B cell (primary cell): ENCODE measurements around the gene CCDC200. TPM values are rescaled to one million over a fixed set of nuclear protein-coding genes. Genes with fewer than 3 reads are reported as not detected.
"Not testable (repeated sequence)": the region's sequence is repeated elsewhere in the genome, so short reads cannot be mapped to it uniquely, and the experiment has no call there.

Experiments used
- ATAC-seq: fragments of 200-7000 bp; cut with Tn5 transposase; one replicate; pipeline ENCODE4 v1.10.0; 2021; ENCODE audit warnings: low read depth, mild to moderate bottlenecking, moderate number of reproducible peaks, moderate library complexity
- CTCF ChIA-PET: fragments of 350-600 bp; sonication (Branson Sonifier 250); formaldehyde crosslinking; loops from one replicate; lab custom pipeline; 2021; ENCODE audit warnings: antibody characterized with exemption, inconsistent platforms; lab: Charles Lee
- POLR2A ChIA-PET: fragments of 350-600 bp; sonication (Branson Sonifier 250); formaldehyde crosslinking; loops from one replicate; lab custom pipeline; 2021; ENCODE audit warnings: antibody characterized with exemption; lab: Charles Lee
- DNase-seq: peaks from one replicate; pipeline ENCODE4 v3.0.0; 2013
- H2AFZ ChIP-seq: 2 replicates; pipeline ENCODE4 v1.6.1; 2012; ENCODE audit warnings: mild to moderate bottlenecking, low read depth, low read length; ENCODE audit not compliant: insufficient read depth, poor library complexity, severe bottlenecking
- H3K27ac ChIP-seq, 2 donors: 1 replicate in 1 of 2; 2 replicates in 1 of 2; pipeline ENCODE4 v1.5.1; 2012 to 2013; ENCODE audit warnings: low read length in 2 of 2, mild to moderate bottlenecking in 2 of 2, moderate library complexity in 1 of 2
- H3K27me3 ChIP-seq, 4 experiments: fragments of 200-600 bp in 1 of 4; sonication (generic) in 1 of 4; replicated peaks in 1 of 4; 1 replicate in 2 of 4; 2 replicates in 2 of 4; pipeline versions ENCODE4 v1.6.1 to v1.7.0; 2013 to 2016; ENCODE audit warnings: low read length in 3 of 4, mild to moderate bottlenecking in 2 of 4, mixed read lengths in 1 of 4, moderate library complexity in 1 of 4; ENCODE audit not compliant: insufficient read depth in 4 of 4, control insufficient read depth in 3 of 4; ENCODE audit errors: control extremely low read depth in 1 of 4
- H3K36me3 ChIP-seq, 2 experiments: replicated peaks in 1 of 2; 1 replicate in 1 of 2; 2 replicates in 1 of 2; pipeline versions ENCODE4 v1.6.1 to v1.7.1; 2013; ENCODE audit warnings: low read length in 1 of 2; ENCODE audit not compliant: insufficient read depth in 2 of 2, control insufficient read depth in 1 of 2; ENCODE audit errors: control extremely low read depth in 1 of 2, extremely low read depth in 1 of 2
- H3K4me1 ChIP-seq, 2 donors: fragments of 200-600 bp in 1 of 2; sonication (generic) in 1 of 2; 1 replicate in 1 of 2; 2 replicates in 1 of 2; pipeline versions ENCODE4 v1.5.1 to v1.6.1; 2013 to 2017; ENCODE audit warnings: low read length in 2 of 2; ENCODE audit not compliant: control insufficient read depth in 2 of 2, insufficient read depth in 2 of 2
- H3K4me2 ChIP-seq: replicated peaks from 2 replicates; pipeline ENCODE3; 2012; ENCODE audit warnings: mild to moderate bottlenecking, low read depth, low read length; ENCODE audit not compliant: poor library complexity, severe bottlenecking
- H3K4me3 ChIP-seq, 5 experiments: fragments of 200-600 bp in 1 of 5; sonication (generic) in 1 of 5; 1 replicate in 3 of 5; 2 replicates in 2 of 5; pipeline versions ENCODE4 v1.5.1 to v1.7.0; 2011 to 2016; ENCODE audit warnings: low read length in 4 of 5, mild to moderate bottlenecking in 4 of 5, low read depth in 2 of 5, control low read depth in 1 of 5, moderate library complexity in 1 of 5; ENCODE audit not compliant: insufficient read depth in 1 of 5; ENCODE audit errors: control extremely low read depth in 1 of 5, extremely low read depth in 1 of 5
- H3K79me2 ChIP-seq: fragments of 200-600 bp; sonication (generic); one replicate; pipeline ENCODE4 v1.6.0; 2016; ENCODE audit warnings: low read length; ENCODE audit not compliant: control insufficient read depth, insufficient read depth
- H3K9ac ChIP-seq: fragments of 200-600 bp; sonication (generic); 2 replicates; pipeline ENCODE4 v1.6.1; 2017; ENCODE audit warnings: mild to moderate bottlenecking, low read length, moderate library complexity
- H3K9me3 ChIP-seq, 3 donors: one replicate each; pipeline versions ENCODE4 v1.6.1 to v1.7.1; 2013; ENCODE audit warnings: low read length in 2 of 3; ENCODE audit not compliant: control insufficient read depth in 2 of 3, insufficient read depth in 1 of 3; ENCODE audit errors: control extremely low read depth in 1 of 3
- H4K20me1 ChIP-seq: 2 replicates; pipeline ENCODE4 v1.6.0; 2012; ENCODE audit warnings: mild to moderate bottlenecking, low read length; ENCODE audit not compliant: insufficient read depth, control insufficient read depth, poor library complexity, severe bottlenecking
- H3K27ac Mint-ChIP-seq: one replicate; pipeline ENCODE4 v1.8.0; 2021; ENCODE audit warnings: mixed read lengths
- H3K27me3 Mint-ChIP-seq: one replicate; pipeline ENCODE4 v1.8.0; 2021; ENCODE audit warnings: mixed read lengths
- H3K4me1 Mint-ChIP-seq: one replicate; pipeline ENCODE4 v1.8.0; 2021; ENCODE audit warnings: mixed read lengths
- H3K4me3 Mint-ChIP-seq: one replicate; pipeline ENCODE4 v1.8.0; 2021; ENCODE audit warnings: mixed read lengths
- H3K9me3 Mint-ChIP-seq: one replicate; pipeline ENCODE4 v1.8.0; 2022; ENCODE audit warnings: mixed read lengths; ENCODE audit not compliant: insufficient read depth
- CTCF ChIP-seq: fragments of 200-600 bp; IDR thresholded peaks from one replicate; pipeline ENCODE4 v1.8.0; 2022; ENCODE audit warnings: antibody characterized with exemption, mild to moderate bottlenecking
- EZH2 ChIP-seq: IDR thresholded peaks from 2 replicates; pipeline ENCODE4 v1.6.1; 2012; ENCODE audit warnings: borderline replicate concordance, low read depth, mild to moderate bottlenecking, moderate library complexity, low read length; ENCODE audit not compliant: insufficient read depth, poor library complexity, severe bottlenecking
- WGBS: methylation state at CpG from one replicate; pipeline ENCODE4 v1.1.5; 2013; ENCODE audit warnings: missing lambda C conversion rate; ENCODE audit not compliant: insufficient coverage; 5-methylcytosine and 5-hydroxymethylcytosine counted together
- intact Hi-C: fragments of 100-400 bp; cut with micrococcal nuclease; formaldehyde crosslinking; loops from one replicate; pipeline ENCODE4 v1.10.0; 2022
- polyA plus RNA-seq: library from polyadenylated mRNA; depleted of rRNA; stranded (reverse); fragments of >200 nt; gene quantifications from 2 replicates; pipeline ENCODE4 v1.2.3, GENCODE V29; 2012
- total RNA-seq, 2 donors: library from RNA; stranded (reverse); fragments of 120-200 nt in 1 of 2; gene quantifications; 1 replicate in 1 of 2; 2 replicates in 1 of 2; pipeline versions ENCODE4 v1.2.3 to v1.2.4, GENCODE V29; 2013 to 2022

Gene CCDC200
- total and polyA plus RNA-seq, 2 donors (not counting 1 experiment from before 2014, with no cell fraction given): 0.16 to 0.74 TPM

- H3K27me3 ChIP-seq, H3K36me3 ChIP-seq, H3K9me3 Mint-ChIP-seq, POLR2A ChIA-PET, intact Hi-C loops, H3K4me2 ChIP-seq, H2AFZ ChIP-seq, H4K20me1 ChIP-seq, H3K4me1 Mint-ChIP-seq, CTCF ChIA-PET, H3K27me3 Mint-ChIP-seq, ATAC-seq, H3K4me1 ChIP-seq, DNase-seq, H3K79me2 ChIP-seq: not testable (repeated sequence)
- H3K9ac ChIP-seq: peak overlapping the region; percentile 58
- Mint-ChIP-seq H3K27ac (peak overlapping the region; percentile 38), H3K4me3 (peak overlapping the region; percentile 63)
- peak overlapping the region in 2 of 5 experiments; percentile 52 to 67 for H3K4me3 ChIP-seq
- peak overlapping the region in 1 of 2 donors; percentile 36 for H3K27ac ChIP-seq
- peaks cover 0 to 10% (median 0%) of the 10 kb centered on the region in 3 donors for H3K9me3 ChIP-seq
- WGBS: no CpG with 5 or more reads among the region's 40 CpGs
These were observed 3.0 kb upstream of the CCDC200 start for GRCh38 chr17:43231205-43232020.

GRCh38 chr17:43226393-43226792 is 2.0 kb downstream of the CCDC200 start:
- H3K4me1 ChIP-seq: peaks cover 0 to 10% of the 10 kb centered on the region in 2 donors
- no peaks in the 10 kb centered on the region for H3K9me3 Mint-ChIP-seq
- POLR2A ChIA-PET: no interaction called here
- H3K27me3 Mint-ChIP-seq: no peaks in the 10 kb centered on the region
- no peaks in the 10 kb centered on the region for H4K20me1 ChIP-seq
- H3K4me3 Mint-ChIP-seq: no peak overlapping the region
- H3K27me3 ChIP-seq: no peaks in the 10 kb centered on the region
- TF ChIP-seq EZH2 (no peak), CTCF (no peak)
- CTCF ChIA-PET: interaction anchor here (0.6 to 1.2 kb wide), 5 partner anchors 91 to 1577 kb away, joined by 3 to 6 read pairs (median 3); no protein-coding TSS in a partner anchor
- intact Hi-C loops: no loop called here
- H3K4me3 ChIP-seq: no peak overlapping the region
- no peak overlapping the region for H3K27ac ChIP-seq
- ATAC-seq: no peak
- peaks cover 0 to 25% of the 10 kb centered on the region in 2 experiments for H3K36me3 ChIP-seq
- H3K4me2 ChIP-seq: no peak overlapping the region
- DNase-seq: no peak
- no peaks in the 10 kb centered on the region for H3K79me2 ChIP-seq
- WGBS: 98% methylated on average over 5 of the region's 7 CpGs
- H3K27ac Mint-ChIP-seq: no peak overlapping the region
- H3K9ac ChIP-seq: no peak overlapping the region
- no peaks in the 10 kb centered on the region for H3K9me3 ChIP-seq
- H3K4me1 Mint-ChIP-seq: peaks cover 8% of the 10 kb centered on the region
- H2AFZ ChIP-seq: no peak overlapping the region
